Keratinocyte (primary cell): ENCODE measurements around the gene GTPBP1. TPM values are rescaled to one million over a fixed set of nuclear protein-coding genes. Genes with fewer than 3 reads are reported as not detected.

Experiments used
- DNase-seq: peaks from one replicate; pipeline ENCODE4 v3.0.0-alpha.2; 2011; ENCODE audit warnings: low read depth, missing footprints, low spot score
- FAIRE-seq: peaks from 2 replicates; lab custom pipeline; 2011; peaks lifted over from hg19 to GRCh38; lab: Jason Lieb, UNC
- H2AFZ ChIP-seq: 2 replicates; pipeline ENCODE4 v1.6.0; 2012; ENCODE audit warnings: low read length, control low read depth, inconsistent platforms; ENCODE audit not compliant: control insufficient read depth
- H3K27ac ChIP-seq: 2 replicates; pipeline ENCODE4 v1.5.1; 2011; ENCODE audit warnings: low read length; ENCODE audit not compliant: control insufficient read depth, insufficient read depth
- H3K27me3 ChIP-seq: 3 replicates; pipeline ENCODE4 v1.6.0; 2011; ENCODE audit warnings: low read length; ENCODE audit not compliant: control insufficient read depth, insufficient read depth; ENCODE audit errors: extremely low read depth
- H3K36me3 ChIP-seq, 2 experiments: 2 replicates in 1 of 2; 3 replicates in 1 of 2; pipeline ENCODE4 v1.5.1; 2011; ENCODE audit warnings: low read length in 2 of 2, mild to moderate bottlenecking in 1 of 2; ENCODE audit not compliant: control insufficient read depth in 2 of 2, insufficient read depth in 2 of 2; ENCODE audit errors: extremely low read depth in 1 of 2
- H3K4me1 ChIP-seq: 3 replicates; pipeline ENCODE4 v1.5.1; 2011; ENCODE audit warnings: low read length; ENCODE audit not compliant: control insufficient read depth, insufficient read depth; ENCODE audit errors: extremely low read depth
- H3K4me2 ChIP-seq: 3 replicates; pipeline ENCODE4 v1.6.0; 2011; ENCODE audit warnings: low read depth, low read length; ENCODE audit not compliant: control insufficient read depth, insufficient read depth; ENCODE audit errors: extremely low read depth
- H3K4me3 ChIP-seq, 3 experiments: fragments of 200-600 bp in 1 of 3; sonication (generic) in 1 of 3; 2 replicates in 2 of 3; 3 replicates in 1 of 3; pipeline ENCODE4 v1.5.1; 2011 to 2016; ENCODE audit warnings: low read length in 3 of 3, mild to moderate bottlenecking in 3 of 3, control low read depth in 2 of 3, inconsistent platforms in 1 of 3, low read depth in 1 of 3, mixed read lengths in 1 of 3, mixed run types in 1 of 3, moderate library complexity in 1 of 3; ENCODE audit not compliant: control insufficient read depth in 2 of 3, insufficient read depth in 2 of 3; ENCODE audit errors: extremely low read depth in 1 of 3
- H3K79me2 ChIP-seq: 2 replicates; pipeline ENCODE4 v1.6.0; 2012; ENCODE audit warnings: low read length; ENCODE audit not compliant: control insufficient read depth, insufficient read depth
- H3K9ac ChIP-seq: 3 replicates; pipeline ENCODE4 v1.6.0; 2011; ENCODE audit warnings: low read length; ENCODE audit not compliant: control insufficient read depth, insufficient read depth; ENCODE audit errors: extremely low read depth
- H3K9me1 ChIP-seq: 3 replicates; pipeline ENCODE4 v1.6.0; 2011; ENCODE audit warnings: low read length; ENCODE audit not compliant: control insufficient read depth, insufficient read depth; ENCODE audit errors: extremely low read depth
- H3K9me3 ChIP-seq: 2 replicates; pipeline ENCODE4 v1.5.1; 2012; ENCODE audit warnings: low read depth, low read length; ENCODE audit not compliant: control insufficient read depth
- H4K20me1 ChIP-seq: 3 replicates; pipeline ENCODE4 v1.6.0; 2011; ENCODE audit warnings: low read length; ENCODE audit not compliant: control insufficient read depth, insufficient read depth; ENCODE audit errors: extremely low read depth
- EZH2 ChIP-seq: IDR thresholded peaks from one replicate; pipeline ENCODE4 v1.6.1; 2012; ENCODE audit warnings: inconsistent platforms, mild to moderate bottlenecking, low read length, moderate library complexity
- dilution Hi-C: fragments of 300-500 bp; cut with MboI; formaldehyde crosslinking; loops from one replicate; pipeline ENCODE4 v1.7.0; 2020; ENCODE audit warnings: low sequenced_read_pairs; ENCODE audit not compliant: extremely low pct_ligation_motif_present
- polyA plus RNA-seq, 5 experiments: library from polyadenylated mRNA; depleted of rRNA in 3 of 5; stranded (reverse) in 3 of 5; stranded (forward) in 1 of 5; unstranded in 1 of 5; fragments of >200 nt; gene quantifications; 1 replicate in 1 of 5; 2 replicates in 3 of 5; 3 replicates in 1 of 5; pipeline versions ENCODE4 v1.2.1 to v1.2.3, GENCODE V29; 2011 to 2012; ENCODE audit warnings: missing spikeins in 2 of 5, low read depth in 1 of 5, low replicate concordance in 1 of 5
- TF ChIP-seq, protein P1 (sequence below), 3 experiments: IDR thresholded peaks in 1 of 3; conservative IDR thresholded peaks in 1 of 3; optimal IDR thresholded peaks in 1 of 3; 2 replicates in 2 of 3; 3 replicates in 1 of 3; pipeline versions ENCODE3 to v1.5.1; 2011; ENCODE audit warnings: low read length in 3 of 3, mild to moderate bottlenecking in 3 of 3, moderate library complexity in 2 of 3, control low read depth in 1 of 3, inconsistent platforms in 1 of 3; ENCODE audit not compliant: insufficient read depth in 2 of 3; ENCODE audit errors: extremely low read depth in 1 of 3

Gene GTPBP1
- polyA plus RNA-seq, 1 donor (not counting 4 experiments of a cell fraction or from before 2014, with no cell fraction given), result 16.3 TPM

GRCh38 chr22:38741166-38741565 lies 35.4 kb downstream of the GTPBP1 start:
- peaks cover 44 to 77% of the 10 kb centered on the region in 2 experiments for H3K36me3 ChIP-seq
- TF ChIP-seq, protein P1, sequence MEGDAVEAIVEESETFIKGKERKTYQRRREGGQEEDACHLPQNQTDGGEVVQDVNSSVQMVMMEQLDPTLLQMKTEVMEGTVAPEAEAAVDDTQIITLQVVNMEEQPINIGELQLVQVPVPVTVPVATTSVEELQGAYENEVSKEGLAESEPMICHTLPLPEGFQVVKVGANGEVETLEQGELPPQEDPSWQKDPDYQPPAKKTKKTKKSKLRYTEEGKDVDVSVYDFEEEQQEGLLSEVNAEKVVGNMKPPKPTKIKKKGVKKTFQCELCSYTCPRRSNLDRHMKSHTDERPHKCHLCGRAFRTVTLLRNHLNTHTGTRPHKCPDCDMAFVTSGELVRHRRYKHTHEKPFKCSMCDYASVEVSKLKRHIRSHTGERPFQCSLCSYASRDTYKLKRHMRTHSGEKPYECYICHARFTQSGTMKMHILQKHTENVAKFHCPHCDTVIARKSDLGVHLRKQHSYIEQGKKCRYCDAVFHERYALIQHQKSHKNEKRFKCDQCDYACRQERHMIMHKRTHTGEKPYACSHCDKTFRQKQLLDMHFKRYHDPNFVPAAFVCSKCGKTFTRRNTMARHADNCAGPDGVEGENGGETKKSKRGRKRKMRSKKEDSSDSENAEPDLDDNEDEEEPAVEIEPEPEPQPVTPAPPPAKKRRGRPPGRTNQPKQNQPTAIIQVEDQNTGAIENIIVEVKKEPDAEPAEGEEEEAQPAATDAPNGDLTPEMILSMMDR (optimal IDR thresholded peaks at IDR 0.05 in 1 of 3, IDR thresholded peaks at IDR 0.05 in 1 of 3, conservative IDR thresholded peaks at IDR 0.05 in 1 of 3; ENCODE audit: extremely low read depth in 1 of 3, insufficient read depth in 2 of 3, low read length in 3 of 3), result no peak
- TF ChIP-seq EZH2, result no peak
- H3K9me3 ChIP-seq, result no peaks in the 10 kb centered on the region

DNA sequence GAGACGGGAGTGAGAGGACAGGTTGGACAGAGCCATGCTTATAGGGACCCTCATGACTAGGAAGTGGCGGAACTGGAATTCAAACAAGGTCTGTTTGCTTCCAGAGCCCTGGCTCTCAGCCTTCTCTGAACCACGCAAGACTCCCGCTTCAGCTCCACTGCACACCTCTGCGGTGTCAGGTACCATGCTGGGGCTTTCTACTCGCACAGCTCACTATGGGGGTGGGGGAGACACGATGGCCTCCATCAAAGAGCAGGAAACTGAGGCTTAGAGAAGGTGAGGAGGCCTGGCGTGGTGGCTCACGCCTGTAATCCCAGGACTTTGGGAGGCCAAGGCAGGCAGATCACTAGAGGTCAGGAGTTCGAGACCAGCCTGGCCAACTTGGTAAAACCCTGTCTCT lies 35.8 kb downstream of the GTPBP1 start:
- Histone ChIP-seq H3K27ac (no peak overlapping the region), H3K36me3 (peaks cover 44 to 74% of the 10 kb centered on the region in 2 experiments), H3K27me3 (no peaks in the 10 kb centered on the region), H3K9me1 (no peaks in the 10 kb centered on the region), H3K79me2 (no peaks in the 10 kb centered on the region), H2AFZ (no peak overlapping the region), H3K4me2 (no peak overlapping the region), H3K9me3 (no peaks in the 10 kb centered on the region), H4K20me1 (no peaks in the 10 kb centered on the region), H3K4me1 (peaks cover 13% of the 10 kb centered on the region), H3K9ac (no peak overlapping the region), H3K4me3 (no peak overlapping the region)
- no peak for TF ChIP-seq EZH2
- TF ChIP-seq, protein P1 (optimal IDR thresholded peaks at IDR 0.05 in 1 of 3, IDR thresholded peaks at IDR 0.05 in 1 of 3, conservative IDR thresholded peaks at IDR 0.05 in 1 of 3; ENCODE audit: extremely low read depth in 1 of 3, insufficient read depth in 2 of 3, low read length in 3 of 3), result no peak
- FAIRE-seq (no peak), DNase-seq (no peak)
- dilution Hi-C loops, result no loop called here

More at GRCh38 chr22:38741166-38741565, 35.4 kb downstream of the GTPBP1 start:
- no peak overlapping the region for H2AFZ ChIP-seq
- H3K9ac ChIP-seq, result no peak overlapping the region
- no peaks in the 10 kb centered on the region for H4K20me1 ChIP-seq
- dilution Hi-C loops, result no loop called here
- no peak overlapping the region for H3K27ac ChIP-seq
- FAIRE-seq (no peak), DNase-seq (no peak)
- no peak overlapping the region for H3K4me3 ChIP-seq
- H3K79me2 ChIP-seq, result no peaks in the 10 kb centered on the region
- no peaks in the 10 kb centered on the region for H3K9me1 ChIP-seq
- peaks cover 13% of the 10 kb centered on the region for H3K4me1 ChIP-seq
- H3K27me3 ChIP-seq, result no peaks in the 10 kb centered on the region
- no peak overlapping the region for H3K4me2 ChIP-seq
